HG03280 (cell line): ENCODE measurements around the gene FER.
A peak's percentile ranks its signal among the peaks of the same experiment; 100 is the strongest.
"Not testable (repeated sequence)": the region's sequence is repeated elsewhere in the genome, so short reads cannot be mapped to it uniquely, and the experiment has no call there.

ENCODE experiments used
- ATAC-seq: cut with Tn5 transposase; IDR thresholded peaks from one replicate; pipeline ENCODE4 v1.9.1; 2021; ENCODE audit warnings: mild to moderate bottlenecking, moderate library complexity; ENCODE audit not compliant: unreplicated experiment

Gene FER

GRCh38 chr5:108747774-108748400 lies at the start of gene FER:
Gene FER, plus strand, starts transcription at chr5:108747897. Its CDS starts 50,286 bp downstream, at chr5:108798183.
- ATAC-seq: peak; percentile 20

GRCh38 chr5:108700388-108700787 lies 47.3 kb upstream of the FER start:
- not testable (repeated sequence) for ATAC-seq

GRCh38 chr5:108700930-108701329 lies 46.8 kb upstream of the FER start:
- ATAC-seq: no peak

- ATAC-seq: no peak
Measured at GRCh38 chr5:108702546-108702945, 45.2 kb upstream of the FER start.

- ATAC-seq: no peak
Measured at GRCh38 chr5:108703313-108703712, 44.4 kb upstream of the FER start.

- ATAC-seq: no peak
Measured at GRCh38 chr5:108707141-108707540, 40.6 kb upstream of the FER start.

- no peak for ATAC-seq
Measured at GRCh38 chr5:108711898-108712297, 35.8 kb upstream of the FER start.

- no peak for ATAC-seq
Measured at GRCh38 chr5:108715408-108715807, 32.3 kb upstream of the FER start.

- peak; percentile 77 for ATAC-seq
Measured at GRCh38 chr5:108720391-108720790, 27.3 kb upstream of the FER start.

GRCh38 chr5:108726446-108727235 lies 21.1 kb upstream of the FER start:
- no peak for ATAC-seq

GRCh38 chr5:108727236-108727650 lies 20.5 kb upstream of the FER start:
- no peak for ATAC-seq

GRCh38 chr5:108727651-108728565 lies 19.8 kb upstream of the FER start:
- ATAC-seq: peak; percentile 80

- peak; percentile 22 for ATAC-seq
Measured at GRCh38 chr5:108728566-108729241, 19.0 kb upstream of the FER start.

GRCh38 chr5:108729242-108729615 lies 18.5 kb upstream of the FER start:
- no peak for ATAC-seq

GRCh38 chr5:108730617-108731340 lies 16.9 kb upstream of the FER start:
- ATAC-seq: peak; percentile 32

GRCh38 chr5:108735790-108736189 lies 11.9 kb upstream of the FER start:
- no peak for ATAC-seq

GRCh38 chr5:108736855-108737254 lies 10.8 kb upstream of the FER start:
- ATAC-seq: no peak

- no peak for ATAC-seq
Measured at GRCh38 chr5:108739376-108739775, 8.3 kb upstream of the FER start.

- ATAC-seq: no peak
Measured at GRCh38 chr5:108739906-108740305, 7.8 kb upstream of the FER start.

- ATAC-seq: no peak
Measured at GRCh38 chr5:108743319-108743718, 4.4 kb upstream of the FER start.
